ENCODE measurements around the gene MRPL43.
A peak's percentile ranks its signal among the peaks of the same experiment; 100 is the strongest.
"Not testable (repeated sequence)": the region's sequence is repeated elsewhere in the genome, so short reads cannot be mapped to it uniquely, and the experiment has no call there.

Gene MRPL43

DNA sequence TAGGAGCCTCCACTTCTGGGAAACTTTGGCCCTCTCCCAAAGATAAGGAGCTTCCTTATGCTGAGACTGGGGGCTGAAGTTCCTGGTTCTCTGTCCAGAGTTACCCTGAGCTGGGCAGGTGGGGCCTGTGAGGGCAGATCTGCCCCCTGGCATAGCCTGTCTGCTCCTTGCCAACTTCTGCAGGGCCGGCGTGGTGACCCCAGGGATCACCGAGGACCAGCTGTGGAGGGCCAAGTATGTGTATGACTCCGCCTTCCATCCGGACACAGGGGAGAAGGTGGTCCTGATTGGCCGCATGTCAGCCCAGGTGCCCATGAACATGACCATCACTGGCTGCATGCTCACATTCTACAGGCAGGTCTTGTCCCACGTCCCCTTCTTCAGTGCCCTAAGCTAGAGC lies 48.0 kb upstream of the MRPL43 start:
- H3K36me3 ChIP-seq (ENCODE audit: low read length): no peaks in the 10 kb centered on the region
- H3K9me2 ChIP-seq (replicated peaks; ENCODE audit: insufficient read depth, low read length): no peaks in the 10 kb centered on the region
- H4K20me1 ChIP-seq (ENCODE audit: low read depth, low read length): no peaks in the 10 kb centered on the region
- H3K9me3 ChIP-seq (ENCODE audit: insufficient read depth, low read length): no peaks in the 10 kb centered on the region
- H3K27me3 ChIP-seq (ENCODE audit: low read length): no peaks in the 10 kb centered on the region
- H3K27ac ChIP-seq (ENCODE audit: low read depth, low read length): no peak overlapping the region
- no peak for TF ChIP-seq EZH2phosphoT487 (conservative IDR thresholded peaks at IDR 0.05; ENCODE audit: low read length)
- TF ChIP-seq, protein P1, sequence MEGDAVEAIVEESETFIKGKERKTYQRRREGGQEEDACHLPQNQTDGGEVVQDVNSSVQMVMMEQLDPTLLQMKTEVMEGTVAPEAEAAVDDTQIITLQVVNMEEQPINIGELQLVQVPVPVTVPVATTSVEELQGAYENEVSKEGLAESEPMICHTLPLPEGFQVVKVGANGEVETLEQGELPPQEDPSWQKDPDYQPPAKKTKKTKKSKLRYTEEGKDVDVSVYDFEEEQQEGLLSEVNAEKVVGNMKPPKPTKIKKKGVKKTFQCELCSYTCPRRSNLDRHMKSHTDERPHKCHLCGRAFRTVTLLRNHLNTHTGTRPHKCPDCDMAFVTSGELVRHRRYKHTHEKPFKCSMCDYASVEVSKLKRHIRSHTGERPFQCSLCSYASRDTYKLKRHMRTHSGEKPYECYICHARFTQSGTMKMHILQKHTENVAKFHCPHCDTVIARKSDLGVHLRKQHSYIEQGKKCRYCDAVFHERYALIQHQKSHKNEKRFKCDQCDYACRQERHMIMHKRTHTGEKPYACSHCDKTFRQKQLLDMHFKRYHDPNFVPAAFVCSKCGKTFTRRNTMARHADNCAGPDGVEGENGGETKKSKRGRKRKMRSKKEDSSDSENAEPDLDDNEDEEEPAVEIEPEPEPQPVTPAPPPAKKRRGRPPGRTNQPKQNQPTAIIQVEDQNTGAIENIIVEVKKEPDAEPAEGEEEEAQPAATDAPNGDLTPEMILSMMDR (IDR thresholded peaks at IDR 0.05; ENCODE audit: insufficient read depth, low read length, poor library complexity, severe bottlenecking): no peak
- no peak overlapping the region for H2AFZ ChIP-seq (ENCODE audit: low read depth, low read length, severe bottlenecking)
- no peak overlapping the region for H3K4me2 ChIP-seq (ENCODE audit: low read depth, low read length, poor library complexity, severe bottlenecking)
- H3K9ac ChIP-seq (ENCODE audit: low read length): no peak overlapping the region
- no peaks in the 10 kb centered on the region for H3F3A ChIP-seq (ENCODE audit: insufficient read depth)
- no peak overlapping the region for H3K4me3 ChIP-seq (ENCODE audit: insufficient read depth, low read length, poor library complexity, severe bottlenecking)
- no peaks in the 10 kb centered on the region for H3K79me2 ChIP-seq (ENCODE audit: insufficient read depth, low read length)

DNA sequence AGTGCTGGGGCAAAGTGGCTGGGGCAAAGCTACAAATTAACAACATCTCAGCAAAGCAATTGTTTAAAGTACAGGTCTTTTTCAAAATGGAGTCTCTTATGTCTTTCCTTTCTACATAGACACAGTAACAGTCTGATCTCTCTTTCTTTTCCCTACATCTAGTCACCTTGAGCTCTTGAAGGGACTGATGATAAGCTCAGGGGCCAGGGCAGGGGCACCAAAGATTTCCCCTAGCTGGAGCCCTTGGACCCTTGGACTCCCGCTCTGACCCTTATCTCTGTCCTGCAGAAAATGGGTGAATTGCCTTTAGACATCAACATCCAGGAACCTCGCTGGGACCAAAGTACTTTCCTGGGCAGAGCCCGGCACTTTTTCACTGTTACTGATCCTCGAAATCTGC lies 47.1 kb upstream of the MRPL43 start:
- H3K9me3 ChIP-seq (ENCODE audit: insufficient read depth, low read length); H3K4me3 ChIP-seq (ENCODE audit: insufficient read depth, low read length, poor library complexity, severe bottlenecking); H3K36me3 ChIP-seq (ENCODE audit: low read length); H3F3A ChIP-seq (ENCODE audit: insufficient read depth); H4K20me1 ChIP-seq (ENCODE audit: low read depth, low read length); H2AFZ ChIP-seq (ENCODE audit: low read depth, low read length, severe bottlenecking); H3K9me2 ChIP-seq (replicated peaks; ENCODE audit: insufficient read depth, low read length); H3K79me2 ChIP-seq (ENCODE audit: insufficient read depth, low read length); H3K27ac ChIP-seq (ENCODE audit: low read depth, low read length); H3K9ac ChIP-seq (ENCODE audit: low read length); H3K4me2 ChIP-seq (ENCODE audit: low read depth, low read length, poor library complexity, severe bottlenecking); H3K27me3 ChIP-seq (ENCODE audit: low read length): not testable (repeated sequence)

DNA sequence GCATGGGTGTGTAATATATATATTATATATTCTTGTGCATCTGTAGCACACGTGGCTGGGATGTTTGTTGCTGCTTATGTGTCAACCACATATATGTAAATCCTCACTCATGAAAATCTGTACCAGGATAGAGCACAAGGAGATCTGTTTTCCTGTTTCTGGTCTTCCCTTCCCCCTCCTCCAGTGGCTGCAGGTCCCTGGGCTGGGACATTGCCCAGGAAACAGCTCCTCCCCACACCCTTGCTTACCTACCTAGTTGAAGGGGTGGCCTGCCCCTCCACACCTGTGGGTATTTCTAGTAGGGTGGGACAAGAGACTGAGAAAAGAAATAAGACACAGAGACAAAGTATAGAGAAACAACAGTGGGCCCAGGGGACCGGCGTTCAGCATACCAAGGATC lies 46.0 kb upstream of the MRPL43 start:
- no peak overlapping the region for H3K4me3 ChIP-seq (ENCODE audit: insufficient read depth, low read length, poor library complexity, severe bottlenecking)

DNA sequence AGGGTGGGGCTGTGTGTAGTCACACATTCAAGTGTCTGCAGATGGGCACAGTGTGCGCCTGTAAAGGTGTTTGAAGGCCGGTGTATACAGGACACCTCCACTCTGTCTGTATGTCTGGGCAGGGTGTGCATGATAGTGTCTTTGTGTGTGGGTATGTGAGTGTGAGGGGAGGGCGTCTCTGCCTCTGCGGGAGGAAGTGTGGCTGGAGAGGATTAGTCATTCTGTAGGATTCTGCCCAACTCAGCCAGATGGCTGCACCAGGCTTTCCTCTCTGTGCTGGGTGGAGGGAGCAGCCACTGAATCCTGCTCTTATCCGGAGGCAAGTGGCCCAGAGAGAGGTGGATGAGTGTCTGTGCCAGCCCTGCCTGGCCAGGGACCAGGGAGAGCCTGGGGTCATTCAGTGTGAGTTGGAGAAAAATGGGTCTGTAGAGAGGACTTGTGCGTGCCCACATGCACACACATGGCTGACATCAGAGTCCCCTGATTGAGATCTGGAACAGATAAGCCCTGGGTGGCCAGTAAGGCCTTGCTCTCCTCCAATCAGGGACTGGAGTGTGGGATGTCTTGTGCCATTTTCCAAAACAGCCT lies 45.4 kb upstream of the MRPL43 start:
- Histone ChIP-seq H3K79me2 (ENCODE audit: insufficient read depth, low read length) (no peaks in the 10 kb centered on the region), H3K4me2 (ENCODE audit: low read depth, low read length, poor library complexity, severe bottlenecking) (peak overlapping the region; percentile 80), H2AFZ (ENCODE audit: low read depth, low read length, severe bottlenecking) (no peak overlapping the region), H4K20me1 (ENCODE audit: low read depth, low read length) (no peaks in the 10 kb centered on the region), H3F3A (ENCODE audit: insufficient read depth) (no peaks in the 10 kb centered on the region), H3K9me2 (replicated peaks; ENCODE audit: insufficient read depth, low read length) (no peaks in the 10 kb centered on the region), H3K27me3 (ENCODE audit: low read length) (no peaks in the 10 kb centered on the region), H3K9ac (ENCODE audit: low read length) (no peak overlapping the region), H3K27ac (ENCODE audit: low read depth, low read length) (no peak overlapping the region), H3K4me3 (ENCODE audit: insufficient read depth, low read length, poor library complexity, severe bottlenecking) (no peak overlapping the region), H3K36me3 (ENCODE audit: low read length) (no peaks in the 10 kb centered on the region), H3K9me3 (ENCODE audit: insufficient read depth, low read length) (no peaks in the 10 kb centered on the region)
- TF ChIP-seq, protein P1 (IDR thresholded peaks at IDR 0.05; ENCODE audit: insufficient read depth, low read length, poor library complexity, severe bottlenecking): no peak
- no peak for TF ChIP-seq EZH2phosphoT487 (conservative IDR thresholded peaks at IDR 0.05; ENCODE audit: low read length)

More for the DNA sequence above, 46.0 kb upstream of the MRPL43 start:
- H3K9me2 ChIP-seq (replicated peaks; ENCODE audit: insufficient read depth, low read length): no peaks in the 10 kb centered on the region
- no peaks in the 10 kb centered on the region for H3K9me3 ChIP-seq (ENCODE audit: insufficient read depth, low read length)
- H3F3A ChIP-seq (ENCODE audit: insufficient read depth): no peaks in the 10 kb centered on the region
- H3K27me3 ChIP-seq (ENCODE audit: low read length): no peaks in the 10 kb centered on the region
- no peak for TF ChIP-seq EZH2phosphoT487 (conservative IDR thresholded peaks at IDR 0.05; ENCODE audit: low read length)
- TF ChIP-seq, protein P1 (IDR thresholded peaks at IDR 0.05; ENCODE audit: insufficient read depth, low read length, poor library complexity, severe bottlenecking): no peak
- H2AFZ ChIP-seq (ENCODE audit: low read depth, low read length, severe bottlenecking): no peak overlapping the region
- H3K9ac ChIP-seq (ENCODE audit: low read length): no peak overlapping the region
- H3K79me2 ChIP-seq (ENCODE audit: insufficient read depth, low read length): no peaks in the 10 kb centered on the region
- H3K36me3 ChIP-seq (ENCODE audit: low read length): no peaks in the 10 kb centered on the region
- no peaks in the 10 kb centered on the region for H4K20me1 ChIP-seq (ENCODE audit: low read depth, low read length)
- H3K4me2 ChIP-seq (ENCODE audit: low read depth, low read length, poor library complexity, severe bottlenecking): no peak overlapping the region
- no peak overlapping the region for H3K27ac ChIP-seq (ENCODE audit: low read depth, low read length)
